ENCODE data around the gene MKKS. TPM values are rescaled to one million over a fixed set of nuclear protein-coding genes. Genes with fewer than 3 reads are reported as not detected.

Gene MKKS
- total and polyA plus RNA-seq, 2 of the 13 experiments (the other 11 are each of a cell fraction or from before 2014, with no cell fraction given): 26.7 to 34.5 TPM

GRCh38 chr20:10367943-10368701, 65.9 kb downstream of the MKKS start (continued):
- TF ChIP-seq PRDM10 (CRISPR knock-in tag; IDR thresholded peaks at IDR 0.05; ENCODE audit: low read depth): no peak
- TF ChIP-seq, protein P1, sequence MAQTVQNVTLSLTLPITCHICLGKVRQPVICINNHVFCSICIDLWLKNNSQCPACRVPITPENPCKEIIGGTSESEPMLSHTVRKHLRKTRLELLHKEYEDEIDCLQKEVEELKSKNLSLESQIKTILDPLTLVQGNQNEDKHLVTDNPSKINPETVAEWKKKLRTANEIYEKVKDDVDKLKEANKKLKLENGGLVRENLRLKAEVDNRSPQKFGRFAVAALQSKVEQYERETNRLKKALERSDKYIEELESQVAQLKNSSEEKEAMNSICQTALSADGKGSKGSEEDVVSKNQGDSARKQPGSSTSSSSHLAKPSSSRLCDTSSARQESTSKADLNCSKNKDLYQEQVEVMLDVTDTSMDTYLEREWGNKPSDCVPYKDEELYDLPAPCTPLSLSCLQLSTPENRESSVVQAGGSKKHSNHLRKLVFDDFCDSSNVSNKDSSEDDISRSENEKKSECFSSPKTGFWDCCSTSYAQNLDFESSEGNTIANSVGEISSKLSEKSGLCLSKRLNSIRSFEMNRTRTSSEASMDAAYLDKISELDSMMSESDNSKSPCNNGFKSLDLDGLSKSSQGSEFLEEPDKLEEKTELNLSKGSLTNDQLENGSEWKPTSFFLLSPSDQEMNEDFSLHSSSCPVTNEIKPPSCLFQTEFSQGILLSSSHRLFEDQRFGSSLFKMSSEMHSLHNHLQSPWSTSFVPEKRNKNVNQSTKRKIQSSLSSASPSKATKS (CRISPR knock-in tag; IDR thresholded peaks at IDR 0.05): no peak
- peak; percentile 62 for TF ChIP-seq CREB1 (IDR thresholded peaks at IDR 0.05)
- TF ChIP-seq CREB1 (CRISPR knock-in tag; IDR thresholded peaks at IDR 0.05): peak; percentile 85
- no peak for TF ChIP-seq SRF (IDR thresholded peaks at IDR 0.05; ENCODE audit: low read depth, low read length)

DNA sequence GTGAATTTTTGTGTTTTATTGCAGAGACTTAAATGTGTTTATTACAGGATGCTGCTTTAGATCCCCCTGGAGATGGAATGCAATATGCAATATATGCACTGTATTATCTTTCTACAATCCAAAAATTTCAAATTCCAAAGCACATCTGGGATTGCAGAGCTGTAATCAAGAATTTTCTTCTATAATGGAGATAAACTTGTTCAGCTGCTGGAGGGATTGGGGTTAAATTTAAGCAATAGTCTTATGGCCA, 66.4 kb downstream of the MKKS start:
- peak overlapping the region; percentile 66 for H3K4me2 ChIP-seq (ENCODE audit: low read depth, low read length)
- no peak for DNase-seq (ENCODE audit: low spot score)
- ChIA-PET POLR2A (interaction anchor here (0.7 to 2.7 kb wide), 4 partner anchors 19 to 304 kb away, joined by 3 to 20 read pairs (median 4); partner anchors contain the start of genes MKKS and SLX4IP), CTCF (ENCODE audit: low intra/inter-chr PET ratio, low total read pairs) (no interaction called here)
- ATAC-seq: peak; percentile 33
- no peaks in the 10 kb centered on the region for H3K36me3 ChIP-seq (replicated peaks in 1 of 2; ENCODE audit: control insufficient read depth in 1 of 2, insufficient read depth in 2 of 2, low read length in 2 of 2)
- no TSS peak for BruUV-seq (replicated peaks)
- FAIRE-seq: no peak
- no peaks in the 10 kb centered on the region for H3K27me3 ChIP-seq (ENCODE audit: control insufficient read depth in 1 of 2, insufficient read depth in 2 of 2, low read length in 2 of 2)
- intact Hi-C loops (cut with micrococcal nuclease; ENCODE audit: unreplicated experiment) (loop anchor here (2.0 to 5.0 kb wide), 4 partner anchors 40 to 340 kb away; partner anchors contain the start of gene JAG1), in situ Hi-C loops (cut with HindIII; ENCODE audit: extremely low pct_ligation_motif_present, low pct_unique_long_range_greater_than_20kb) (no loop called here)
- H4K20me1 ChIP-seq (ENCODE audit: insufficient read depth, low read length): no peaks in the 10 kb centered on the region
- peak overlapping the region; percentile 70 for H3K27ac ChIP-seq (ENCODE audit: extremely low read length, insufficient read depth, low read length)
- H3K4me1 ChIP-seq (ENCODE audit: insufficient read depth, low read length): peaks cover 93% of the 10 kb centered on the region
- H2AFZ ChIP-seq (ENCODE audit: low read length): no peak overlapping the region
- H3K79me2 ChIP-seq (ENCODE audit: insufficient read depth, low read length): no peaks in the 10 kb centered on the region
- H3K9ac ChIP-seq (ENCODE audit: insufficient read depth, low read depth, low read length): peak overlapping the region; percentile 48; the same call in 1 of the 2 replicates
- peak overlapping the region; percentile 14 to 37 (median 36); a peak in 3 of 6 replicates for H3K4me3 ChIP-seq (replicated peaks in 1 of 3; ENCODE audit: insufficient read depth in 1 of 3, low read depth in 2 of 3, low read length in 3 of 3)
- no peaks in the 10 kb centered on the region for H3K9me3 ChIP-seq (ENCODE audit: low read length)
- TF ChIP-seq GTF3A (CRISPR knock-in tag; conservative IDR thresholded peaks at IDR 0.05) (0 out of 2 replicates have a peak, but pooled peaks have one; percentile 72), ZNF510 (CRISPR knock-in tag; IDR thresholded peaks at IDR 0.05; ENCODE audit: low read depth) (peak; percentile 9; the same call in 1 of the 2 replicates), ZNF616 (CRISPR knock-in tag; IDR thresholded peaks at IDR 0.05; ENCODE audit: low read depth) (no peak), HNF4G (IDR thresholded peaks at IDR 0.05; ENCODE audit: borderline replicate concordance, low read depth, low read length) (no peak), HNF4G (CRISPR knock-in tag; IDR thresholded peaks at IDR 0.05; ENCODE audit: borderline replicate concordance, low read depth) (no peak), ZFP1 (CRISPR knock-in tag; IDR thresholded peaks at IDR 0.05) (0 out of 2 replicates have a peak, but pooled peaks have one; percentile 44)
- TF ChIP-seq, protein P2, sequence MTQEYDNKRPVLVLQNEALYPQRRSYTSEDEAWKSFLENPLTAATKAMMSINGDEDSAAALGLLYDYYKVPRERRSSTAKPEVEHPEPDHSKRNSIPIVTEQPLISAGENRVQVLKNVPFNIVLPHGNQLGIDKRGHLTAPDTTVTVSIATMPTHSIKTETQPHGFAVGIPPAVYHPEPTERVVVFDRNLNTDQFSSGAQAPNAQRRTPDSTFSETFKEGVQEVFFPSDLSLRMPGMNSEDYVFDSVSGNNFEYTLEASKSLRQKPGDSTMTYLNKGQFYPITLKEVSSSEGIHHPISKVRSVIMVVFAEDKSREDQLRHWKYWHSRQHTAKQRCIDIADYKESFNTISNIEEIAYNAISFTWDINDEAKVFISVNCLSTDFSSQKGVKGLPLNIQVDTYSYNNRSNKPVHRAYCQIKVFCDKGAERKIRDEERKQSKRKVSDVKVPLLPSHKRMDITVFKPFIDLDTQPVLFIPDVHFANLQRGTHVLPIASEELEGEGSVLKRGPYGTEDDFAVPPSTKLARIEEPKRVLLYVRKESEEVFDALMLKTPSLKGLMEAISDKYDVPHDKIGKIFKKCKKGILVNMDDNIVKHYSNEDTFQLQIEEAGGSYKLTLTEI (CRISPR knock-in tag; conservative IDR thresholded peaks at IDR 0.05): no peak

Measured in HepG2 (cell line).